NCI-H2227 treated with DMSO at 0.1 percent for 48 hours (cell line): ENCODE measurements around the gene FAM153A.
"Not testable (repeated sequence)": the region's sequence is repeated elsewhere in the genome, so short reads cannot be mapped to it uniquely, and the experiment has no call there.

Experiments used
- DNase-seq: peaks from one replicate; lab custom pipeline; 2025; lab: John Stamatoyannopoulos, UW

Gene FAM153A

GRCh38 chr5:177724858-177725257 is 57.8 kb downstream of the FAM153A start:
- not testable (repeated sequence) for DNase-seq

GRCh38 chr5:177723831-177724485 is 58.7 kb downstream of the FAM153A start:
- DNase-seq = not testable (repeated sequence)

GRCh38 chr5:177722829-177723228 is 59.9 kb downstream of the FAM153A start:
- not testable (repeated sequence) for DNase-seq

GRCh38 chr5:177719989-177720388 is 62.7 kb downstream of the FAM153A start:
- not testable (repeated sequence) for DNase-seq

GRCh38 chr5:177715423-177715822 is 67.3 kb downstream of the FAM153A start:
- not testable (repeated sequence) for DNase-seq

GRCh38 chr5:177696100-177696499 is 86.6 kb downstream of the FAM153A start:
- DNase-seq = not testable (repeated sequence)

GRCh38 chr5:177695356-177695930 is 87.3 kb downstream of the FAM153A start:
- not testable (repeated sequence) for DNase-seq

GRCh38 chr5:177694518-177694835 is 88.2 kb downstream of the FAM153A start:
- DNase-seq = not testable (repeated sequence)

- DNase-seq = not testable (repeated sequence)
Measured at GRCh38 chr5:177693671-177694517, 88.8 kb downstream of the FAM153A start.

- not testable (repeated sequence) for DNase-seq
Measured at GRCh38 chr5:177692969-177693368, 89.7 kb downstream of the FAM153A start.

- DNase-seq = not testable (repeated sequence)
Measured at GRCh38 chr5:177692507-177692906, 90.2 kb downstream of the FAM153A start.

GRCh38 chr5:177689011-177689610 is 93.6 kb downstream of the FAM153A start:
- DNase-seq = not testable (repeated sequence)

- DNase-seq = not testable (repeated sequence)
Measured at GRCh38 chr5:177688091-177688490, 94.6 kb downstream of the FAM153A start.

GRCh38 chr5:177681920-177682319 is 100.8 kb downstream of the FAM153A start:
- not testable (repeated sequence) for DNase-seq
